Upper lobe of left lung (tissue), 6 donors: ENCODE measurements around the gene FBXO34. TPM values are rescaled to one million over a fixed set of nuclear protein-coding genes. Genes with fewer than 3 reads are reported as not detected.
A peak's percentile ranks its signal among the peaks of the same experiment; 100 is the strongest.

Experiments used
- ATAC-seq, 2 donors: fragments of 200-7000 bp; cut with Tn5 transposase; one replicate each; pipeline ENCODE4 v1.9.1; 2022; ENCODE audit warnings: mild to moderate bottlenecking in 2 of 2, moderate library complexity in 2 of 2; ENCODE audit not compliant: low FRiP score in 2 of 2
- DNase-seq, 2 donors: peaks; one replicate each; pipeline ENCODE4 v3.0.0-alpha.2; 2019 to 2020
- H3K27ac ChIP-seq, 4 donors: fragments of 200-600 bp; sonication (generic); one replicate each; pipeline ENCODE4 v1.5.1; 2016 to 2019
- H3K27me3 ChIP-seq, 4 donors: fragments of 200-600 bp; sonication (generic); one replicate each; pipeline ENCODE4 v1.5.1; 2017 to 2019
- H3K36me3 ChIP-seq, 4 donors: fragments of 200-600 bp; sonication (generic); one replicate each; pipeline ENCODE4 v1.5.1; 2016 to 2019
- H3K4me1 ChIP-seq, 4 donors: fragments of 200-600 bp; sonication (generic); one replicate each; pipeline ENCODE4 v1.5.1; 2018 to 2019
- H3K4me3 ChIP-seq, 4 donors: fragments of 200-600 bp; sonication (generic); one replicate each; pipeline ENCODE4 v1.5.1; 2017 to 2019; ENCODE audit warnings: mild to moderate bottlenecking in 2 of 4, moderate library complexity in 1 of 4
- H3K9me3 ChIP-seq, 4 donors: fragments of 200-600 bp; sonication (generic); one replicate each; pipeline ENCODE4 v1.5.1; 2018 to 2019
- EP300 ChIP-seq, 4 donors: sonication (generic); formaldehyde crosslinking; IDR thresholded peaks; one replicate each; pipeline ENCODE4 v1.5.1; 2017; ENCODE audit warnings: antibody characterized with exemption in 4 of 4, control low read depth in 2 of 4
- POLR2A ChIP-seq, 4 donors: fragments of 450-650 bp; IDR thresholded peaks; one replicate each; pipeline ENCODE4 v1.5.1; 2016 to 2017; ENCODE audit warnings: antibody characterized with exemption in 4 of 4, mild to moderate bottlenecking in 2 of 4
- POLR2AphosphoS5 ChIP-seq, 2 donors: sonication (generic); formaldehyde crosslinking; IDR thresholded peaks; one replicate each; pipeline ENCODE4 v1.5.1; 2017; ENCODE audit warnings: antibody characterized with exemption in 2 of 2
- WGBS, 2 donors: methylation state at CpG; one replicate each; pipeline ENCODE4 v1.1.5; 2017 to 2018; 5-methylcytosine and 5-hydroxymethylcytosine counted together
- total RNA-seq, 6 donors: library from RNA; depleted of rRNA in 4 of 6; stranded (reverse); fragments of >200 nt in 4 of 6; gene quantifications; one replicate each; pipeline versions ENCODE4 v1.1.0 to v1.2.1, GENCODE V29; 2016 to 2021
- TF ChIP-seq, protein P1 (sequence below), 6 experiments: fragments of 450-650 bp in 4 of 6; fragments of 200-600 bp in 2 of 6; sonication (generic) in 2 of 6; IDR thresholded peaks; one replicate each; pipeline ENCODE4 v1.5.1; 2016 to 2019; ENCODE audit warnings: antibody characterized with exemption in 6 of 6
- donor health status: DM: no; HTN: no; CAD: no; lungs with moderate emphysema.
- donor health status: DM: no; HTN: yes; CAD: no; lungs with severe emphysema.

FBXO34 gene
- total RNA-seq, 6 donors from 2014 or later: 19.9 to 52.1 (median 34.0) TPM

DNA sequence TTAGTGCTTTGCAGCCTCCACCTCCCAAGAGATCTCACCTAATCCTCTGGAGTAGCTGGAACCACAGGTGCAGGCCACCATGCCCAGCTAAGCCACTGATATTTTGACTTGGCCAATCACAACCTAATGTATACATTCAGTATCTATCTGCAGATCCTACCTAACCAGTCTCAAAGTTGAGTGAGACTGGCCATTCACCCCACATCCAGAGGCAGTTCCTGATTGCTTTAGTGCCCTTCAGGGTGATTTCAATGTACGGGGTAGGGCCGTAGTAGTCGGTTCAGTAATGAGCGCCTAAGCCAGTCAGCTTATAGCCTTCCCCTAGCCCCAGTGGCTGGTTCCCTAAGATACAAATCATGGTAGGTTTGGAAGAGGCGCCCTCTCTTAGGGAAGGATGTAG is 27.4 kb upstream of the FBXO34 start:
- Histone ChIP-seq H3K9me3 (no peaks in the 10 kb centered on the region), H3K4me1 (peaks cover 0 to 3% (median 0%) of the 10 kb centered on the region in 4 donors), H3K27me3 (no peaks in the 10 kb centered on the region), H3K4me3 (no peak overlapping the region), H3K27ac (no peak overlapping the region), H3K36me3 (no peaks in the 10 kb centered on the region)
- ATAC-seq: no peak
- WGBS, 2 donors: 91 to 99% methylated on average over 5 of the region's 5 CpGs
- no peak for DNase-seq
- no peak for TF ChIP-seq EP300 (IDR thresholded peaks at IDR 0.05)
- TF ChIP-seq POLR2AphosphoS5 (IDR thresholded peaks at IDR 0.05): no peak
- no peak for TF ChIP-seq POLR2A (IDR thresholded peaks at IDR 0.05)
- TF ChIP-seq, protein P1, sequence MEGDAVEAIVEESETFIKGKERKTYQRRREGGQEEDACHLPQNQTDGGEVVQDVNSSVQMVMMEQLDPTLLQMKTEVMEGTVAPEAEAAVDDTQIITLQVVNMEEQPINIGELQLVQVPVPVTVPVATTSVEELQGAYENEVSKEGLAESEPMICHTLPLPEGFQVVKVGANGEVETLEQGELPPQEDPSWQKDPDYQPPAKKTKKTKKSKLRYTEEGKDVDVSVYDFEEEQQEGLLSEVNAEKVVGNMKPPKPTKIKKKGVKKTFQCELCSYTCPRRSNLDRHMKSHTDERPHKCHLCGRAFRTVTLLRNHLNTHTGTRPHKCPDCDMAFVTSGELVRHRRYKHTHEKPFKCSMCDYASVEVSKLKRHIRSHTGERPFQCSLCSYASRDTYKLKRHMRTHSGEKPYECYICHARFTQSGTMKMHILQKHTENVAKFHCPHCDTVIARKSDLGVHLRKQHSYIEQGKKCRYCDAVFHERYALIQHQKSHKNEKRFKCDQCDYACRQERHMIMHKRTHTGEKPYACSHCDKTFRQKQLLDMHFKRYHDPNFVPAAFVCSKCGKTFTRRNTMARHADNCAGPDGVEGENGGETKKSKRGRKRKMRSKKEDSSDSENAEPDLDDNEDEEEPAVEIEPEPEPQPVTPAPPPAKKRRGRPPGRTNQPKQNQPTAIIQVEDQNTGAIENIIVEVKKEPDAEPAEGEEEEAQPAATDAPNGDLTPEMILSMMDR (IDR thresholded peaks at IDR 0.05): no peak

DNA sequence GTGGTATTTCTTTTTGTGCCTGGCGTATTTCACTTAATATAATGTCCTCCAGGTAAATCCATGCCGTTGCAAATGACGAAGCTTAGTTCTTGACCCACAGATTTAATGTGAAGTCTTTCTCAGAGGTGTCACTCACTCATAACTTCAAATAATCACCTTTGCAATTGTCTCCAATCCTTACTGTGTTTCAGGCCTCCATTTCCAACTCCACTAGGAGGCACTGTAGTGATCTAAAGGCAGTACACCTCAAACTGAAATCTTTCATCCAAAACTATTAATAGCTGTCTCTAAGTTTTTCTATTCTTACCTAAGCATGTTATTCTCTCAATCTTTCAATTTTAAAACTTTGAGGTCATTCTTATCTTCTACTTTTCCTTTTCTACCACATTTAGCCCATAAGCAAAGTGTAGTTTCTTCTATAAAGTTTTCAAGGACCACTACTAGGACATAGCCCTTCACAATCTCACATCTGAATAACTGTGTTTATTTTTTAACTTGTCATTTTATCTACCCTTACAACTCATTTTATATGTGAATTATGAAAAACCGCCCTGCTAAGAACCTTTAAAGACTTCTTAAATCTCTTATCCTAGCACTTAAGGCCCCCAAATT is 25.5 kb upstream of the FBXO34 start:
- TF ChIP-seq, protein P1 (IDR thresholded peaks at IDR 0.05): peak in 5 of 6 experiments; percentile 30 to 55 (median 45)
- TF ChIP-seq POLR2AphosphoS5 (IDR thresholded peaks at IDR 0.05): no peak
- ATAC-seq: peak in 1 of 2 donors; percentile 54
- peak in 1 of 2 donors; percentile 29 for DNase-seq
- H3K36me3 ChIP-seq: no peaks in the 10 kb centered on the region
- no peaks in the 10 kb centered on the region for H3K27me3 ChIP-seq
- no peaks in the 10 kb centered on the region for H3K9me3 ChIP-seq
- H3K4me3 ChIP-seq: no peak overlapping the region
- no peak overlapping the region for H3K27ac ChIP-seq
- 67 to 68% methylated on average over 4 of the region's 4 CpGs for WGBS, 2 donors
- peaks cover 0 to 3% (median 0%) of the 10 kb centered on the region in 4 donors for H3K4me1 ChIP-seq

DNA sequence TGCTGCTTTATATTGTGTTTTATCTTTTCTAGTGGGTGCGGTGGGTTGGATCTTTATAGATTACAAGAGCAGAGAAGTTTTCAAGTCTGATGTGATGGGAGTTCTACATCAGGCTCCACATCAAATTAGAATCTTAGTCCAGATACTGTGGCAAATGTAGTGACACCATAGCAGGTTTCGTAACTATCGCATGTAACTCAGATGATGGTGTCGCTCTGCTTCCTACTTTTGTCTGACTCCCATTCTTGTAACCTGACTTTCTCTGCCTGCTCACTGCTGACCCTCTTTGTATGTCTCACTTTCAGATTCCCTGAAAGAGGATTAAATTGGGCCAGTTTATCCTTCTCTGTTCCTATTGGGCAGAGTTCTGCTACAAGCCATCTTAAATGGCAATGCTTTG is 22.8 kb upstream of the FBXO34 start:
- DNase-seq (no peak), ATAC-seq (no peak)
- TF ChIP-seq POLR2AphosphoS5 (IDR thresholded peaks at IDR 0.05) (no peak), POLR2A (IDR thresholded peaks at IDR 0.05) (no peak), EP300 (IDR thresholded peaks at IDR 0.05) (no peak)
- TF ChIP-seq, protein P1 (IDR thresholded peaks at IDR 0.05): no peak
- Histone ChIP-seq H3K4me1 (no peaks in the 10 kb centered on the region), H3K27me3 (no peaks in the 10 kb centered on the region), H3K4me3 (no peak overlapping the region), H3K36me3 (no peaks in the 10 kb centered on the region), H3K27ac (no peak overlapping the region), H3K9me3 (no peaks in the 10 kb centered on the region)
- 81 to 92% methylated on average over 4 of the region's 4 CpGs for WGBS, 2 donors

DNA sequence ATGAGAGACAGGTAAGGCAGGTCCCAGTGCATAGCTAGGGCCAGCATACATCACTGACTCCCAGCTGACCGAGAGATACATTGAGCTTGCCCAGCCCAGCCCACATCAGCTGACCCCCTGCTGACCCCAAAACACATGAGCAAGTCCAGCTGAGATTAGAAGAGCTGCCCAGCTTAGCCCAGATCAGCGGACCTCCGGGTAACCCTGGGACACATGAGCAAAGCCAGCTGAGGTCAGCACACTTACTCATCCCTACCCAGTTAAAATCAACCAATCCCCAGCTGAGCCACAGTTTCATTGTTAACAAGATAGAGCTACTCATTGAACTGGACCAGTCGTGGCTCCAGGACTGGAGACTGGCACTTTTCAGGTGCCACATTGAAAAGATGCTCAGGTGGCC is 21.8 kb upstream of the FBXO34 start:
- Histone ChIP-seq H3K4me3 (no peak overlapping the region), H3K27me3 (no peaks in the 10 kb centered on the region)
- TF ChIP-seq EP300 (IDR thresholded peaks at IDR 0.05) (no peak), POLR2AphosphoS5 (IDR thresholded peaks at IDR 0.05) (no peak), POLR2A (IDR thresholded peaks at IDR 0.05) (no peak)
- TF ChIP-seq, protein P1 (IDR thresholded peaks at IDR 0.05): no peak

DNA sequence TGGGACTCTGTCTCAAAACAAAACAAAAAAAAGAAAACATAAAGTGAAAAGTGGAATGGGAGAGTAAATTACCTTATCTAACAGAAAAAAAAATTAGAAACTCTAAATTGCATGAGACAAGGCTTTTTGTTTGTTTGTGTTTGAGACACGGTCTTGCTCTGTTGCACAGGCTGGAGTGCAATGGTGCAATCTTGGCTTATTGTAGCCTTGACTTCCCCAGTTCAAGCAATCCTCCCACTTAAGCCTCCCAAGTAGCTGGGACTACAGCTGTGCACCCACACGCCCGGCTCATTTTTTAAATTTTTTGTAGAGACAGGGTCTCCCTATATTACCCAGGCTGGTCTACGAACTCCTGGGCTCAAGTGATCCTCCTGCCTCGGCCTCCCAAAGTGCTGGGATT is 17.9 kb upstream of the FBXO34 start:
- 85 to 92% methylated on average over 5 of the region's 5 CpGs for WGBS, 2 donors
- Histone ChIP-seq H3K27me3 (no peaks in the 10 kb centered on the region), H3K4me3 (no peak overlapping the region), H3K4me1 (no peaks in the 10 kb centered on the region), H3K27ac (no peak overlapping the region), H3K9me3 (no peaks in the 10 kb centered on the region), H3K36me3 (no peaks in the 10 kb centered on the region)
- DNase-seq: no peak
- ATAC-seq: no peak
- TF ChIP-seq POLR2A (IDR thresholded peaks at IDR 0.05) (no peak), POLR2AphosphoS5 (IDR thresholded peaks at IDR 0.05) (no peak), EP300 (IDR thresholded peaks at IDR 0.05) (no peak)
- TF ChIP-seq, protein P1 (IDR thresholded peaks at IDR 0.05): no peak

More for the DNA sequence above, 21.8 kb upstream of the FBXO34 start:
- no peak overlapping the region for H3K27ac ChIP-seq
- no peaks in the 10 kb centered on the region for H3K9me3 ChIP-seq
- no peaks in the 10 kb centered on the region for H3K4me1 ChIP-seq
- ATAC-seq (peak in 1 of 2 donors; percentile 10), DNase-seq (no peak)
- H3K36me3 ChIP-seq: no peaks in the 10 kb centered on the region
- 51 to 59% methylated on average over 2 to 4 of the region's 4 CpGs for WGBS, 2 donors
